ENCODE results near the gene HSD3B7.

The HSD3B7 gene

GRCh38 chr16:30957456-30958174 lies 27.4 kb upstream of the HSD3B7 start, which contains the start of gene SETD1A:
Gene SETD1A, plus strand, starts transcription at chr16:30957754. Its CDS starts 978 bp downstream, at chr16:30958732.
- DNase-seq (ENCODE audit: low spot score), result peak; percentile 96

DNA sequence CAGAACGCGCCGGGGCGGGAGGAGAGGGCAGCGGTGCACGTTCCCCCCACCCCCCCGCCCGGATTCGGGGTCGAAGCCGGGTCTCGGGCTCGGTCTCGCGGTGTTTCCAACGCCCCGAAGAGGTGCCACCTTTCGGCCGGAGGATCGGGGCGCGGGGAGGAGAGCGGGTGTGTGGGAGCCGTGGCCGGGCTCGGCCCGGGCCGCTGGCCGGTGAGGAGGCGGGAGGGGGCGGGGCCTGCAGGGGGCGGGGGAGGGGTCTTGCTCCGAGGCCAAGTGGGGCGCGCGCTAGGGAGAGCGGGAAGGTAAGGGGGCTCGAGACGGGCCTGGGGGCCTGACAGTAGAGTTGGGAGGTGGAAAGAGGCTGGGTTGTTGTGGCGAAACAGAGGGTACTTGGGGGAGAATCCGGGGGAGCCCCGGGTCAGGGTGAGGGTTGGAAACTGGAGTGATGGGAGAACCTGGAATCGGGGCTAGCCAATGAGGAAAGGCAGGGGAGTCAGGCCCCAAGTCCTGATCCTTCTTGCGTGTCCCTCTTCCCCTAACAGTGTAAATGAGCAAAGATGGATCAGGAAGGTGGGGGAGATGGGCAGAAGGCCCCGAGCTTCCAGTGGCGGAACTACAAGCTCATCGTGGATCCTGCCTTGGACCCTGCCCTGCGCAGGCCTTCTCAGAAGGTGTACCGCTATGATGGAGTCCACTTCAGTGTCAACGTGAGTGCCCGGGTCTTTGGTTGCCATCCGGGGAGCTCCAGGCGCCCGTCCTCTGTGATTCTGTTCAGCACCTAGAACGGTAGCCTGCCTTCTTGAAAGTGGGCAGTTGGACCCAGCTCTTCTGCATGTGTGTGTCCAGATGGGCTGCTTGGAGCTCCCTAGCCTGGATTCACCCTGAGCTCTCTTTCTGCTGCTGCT lies 26.6 kb upstream of the HSD3B7 start:
- DNase-seq (ENCODE audit: low spot score), result peak; percentile 57

DNA sequence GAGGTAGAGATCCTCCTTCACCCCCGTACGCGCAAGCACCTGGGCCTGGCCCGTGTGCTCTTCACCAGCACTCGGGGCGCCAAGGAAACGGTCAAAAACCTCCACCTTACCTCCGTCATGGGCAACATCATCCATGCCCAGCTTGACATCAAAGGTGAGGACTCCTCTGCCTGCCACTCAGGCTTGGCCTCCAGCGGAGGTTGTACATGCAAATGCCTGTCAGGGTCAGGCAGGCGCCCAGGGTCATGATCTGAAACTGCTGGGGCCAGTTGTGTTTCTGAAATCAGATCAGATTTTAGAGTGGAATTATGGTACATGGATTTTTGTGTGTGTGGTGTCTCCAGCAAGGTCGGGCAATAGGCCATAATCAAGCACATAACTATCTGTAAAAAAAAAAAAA lies 23.6 kb upstream of the HSD3B7 start:
- no peak for DNase-seq (ENCODE audit: low spot score)

- no peak for DNase-seq (ENCODE audit: low spot score)
These were observed 21.0 kb upstream of the HSD3B7 start for GRCh38 chr16:30963925-30964511.

GRCh38 chr16:30964574-30965226 lies 20.3 kb upstream of the HSD3B7 start:
- no peak for DNase-seq (ENCODE audit: low spot score)

DNA sequence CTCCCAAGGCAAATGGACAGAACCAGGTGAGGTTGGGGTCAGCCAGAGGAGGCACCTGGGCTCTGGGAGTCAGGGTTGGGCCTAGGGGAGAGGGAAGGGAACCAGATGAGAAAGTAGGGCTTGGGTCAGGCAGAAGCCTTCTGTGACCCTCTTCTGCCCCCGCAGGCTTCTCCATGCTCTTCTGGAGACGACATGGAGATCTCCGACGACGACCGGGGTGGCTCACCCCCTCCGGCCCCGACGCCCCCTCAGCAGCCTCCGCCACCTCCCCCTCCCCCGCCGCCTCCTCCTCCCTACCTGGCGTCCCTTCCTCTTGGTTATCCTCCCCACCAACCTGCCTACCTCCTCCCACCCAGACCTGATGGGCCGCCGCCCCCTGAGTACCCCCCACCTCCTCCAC lies 19.6 kb upstream of the HSD3B7 start:
- no peak for DNase-seq (ENCODE audit: low spot score)

GRCh38 chr16:30966033-30966619 lies 18.9 kb upstream of the HSD3B7 start:
- DNase-seq (ENCODE audit: low spot score), result no peak

GRCh38 chr16:30967795-30968194 lies 17.2 kb upstream of the HSD3B7 start:
- DNase-seq (ENCODE audit: low spot score), result no peak

DNA sequence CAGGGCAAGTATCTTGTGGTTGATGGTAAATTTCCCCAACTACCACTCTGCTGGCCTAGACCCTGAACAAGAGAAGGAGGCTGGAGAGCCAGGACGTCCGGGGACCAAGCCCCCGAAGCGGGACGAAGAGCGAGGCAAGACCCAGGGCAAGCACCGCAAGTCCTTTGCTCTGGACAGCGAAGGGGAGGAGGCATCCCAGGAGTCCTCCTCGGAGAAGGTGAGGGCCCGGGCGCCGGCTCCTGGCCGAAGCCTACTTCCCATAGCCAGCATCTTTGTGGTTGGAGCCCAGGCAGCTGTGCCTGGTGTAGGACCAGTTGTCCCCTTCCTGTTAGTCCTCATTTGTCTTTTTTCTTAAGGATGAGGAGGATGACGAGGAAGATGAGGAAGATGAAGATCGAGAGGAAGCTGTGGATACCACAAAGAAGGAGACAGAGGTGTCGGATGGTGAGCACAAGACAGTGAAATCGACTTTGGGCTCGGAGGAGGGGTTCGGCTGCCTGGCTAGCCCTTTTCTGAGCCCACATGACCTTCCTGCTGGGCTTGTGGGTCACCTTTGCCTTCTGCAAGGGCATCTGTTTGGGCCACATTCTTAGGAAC lies 15.7 kb upstream of the HSD3B7 start:
- DNase-seq (ENCODE audit: low spot score), result no peak

GRCh38 chr16:30971298-30971697 lies 13.7 kb upstream of the HSD3B7 start:
- no peak for DNase-seq (ENCODE audit: low spot score)

DNA sequence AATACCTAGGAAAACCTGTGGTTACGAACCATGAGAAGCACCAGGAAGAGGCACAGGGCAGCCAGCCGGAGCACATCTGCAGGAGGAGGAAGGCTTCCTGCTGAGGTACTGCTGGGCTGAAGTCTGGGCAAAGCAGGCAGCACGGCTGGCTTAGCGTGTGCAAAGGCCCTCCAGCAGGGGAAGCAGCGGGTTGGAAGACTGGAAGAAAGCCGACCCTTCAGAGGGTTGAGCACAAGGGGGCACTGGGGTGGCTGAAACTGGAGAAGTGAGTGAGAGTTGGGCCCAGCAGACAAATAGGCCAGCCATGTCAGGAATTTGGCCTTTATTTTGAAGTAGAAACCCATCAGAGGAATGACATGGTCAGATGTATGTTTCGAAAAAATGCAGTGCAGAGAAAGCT lies 12.1 kb upstream of the HSD3B7 start:
- DNase-seq (ENCODE audit: low spot score), result no peak

- DNase-seq (ENCODE audit: low spot score), result no peak
These were observed 10.7 kb upstream of the HSD3B7 start for GRCh38 chr16:30974348-30974747.

DNA sequence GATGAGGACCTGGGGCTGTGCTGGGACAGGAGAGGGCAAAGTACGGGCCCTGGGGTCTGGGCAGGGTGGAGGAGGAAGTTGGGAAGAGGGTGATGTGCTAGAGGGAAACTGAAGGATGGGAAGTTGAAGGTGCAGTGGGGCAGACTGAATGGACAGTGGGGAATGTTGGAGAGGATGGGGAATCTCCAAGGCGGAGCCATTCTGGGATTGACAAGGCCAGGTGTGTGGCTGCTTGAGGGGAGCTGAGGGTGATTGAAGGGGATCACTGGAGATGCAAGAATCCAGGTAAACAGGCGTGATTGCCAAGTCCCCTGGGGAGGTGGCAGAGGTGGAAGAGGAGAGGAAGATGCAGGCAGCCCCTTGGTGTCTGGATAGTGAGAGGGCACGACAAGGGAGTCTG lies 8.5 kb upstream of the HSD3B7 start:
- DNase-seq (ENCODE audit: low spot score), result no peak

GRCh38 chr16:30977502-30977901 lies 7.5 kb upstream of the HSD3B7 start:
- DNase-seq (ENCODE audit: low spot score), result no peak

DNA sequence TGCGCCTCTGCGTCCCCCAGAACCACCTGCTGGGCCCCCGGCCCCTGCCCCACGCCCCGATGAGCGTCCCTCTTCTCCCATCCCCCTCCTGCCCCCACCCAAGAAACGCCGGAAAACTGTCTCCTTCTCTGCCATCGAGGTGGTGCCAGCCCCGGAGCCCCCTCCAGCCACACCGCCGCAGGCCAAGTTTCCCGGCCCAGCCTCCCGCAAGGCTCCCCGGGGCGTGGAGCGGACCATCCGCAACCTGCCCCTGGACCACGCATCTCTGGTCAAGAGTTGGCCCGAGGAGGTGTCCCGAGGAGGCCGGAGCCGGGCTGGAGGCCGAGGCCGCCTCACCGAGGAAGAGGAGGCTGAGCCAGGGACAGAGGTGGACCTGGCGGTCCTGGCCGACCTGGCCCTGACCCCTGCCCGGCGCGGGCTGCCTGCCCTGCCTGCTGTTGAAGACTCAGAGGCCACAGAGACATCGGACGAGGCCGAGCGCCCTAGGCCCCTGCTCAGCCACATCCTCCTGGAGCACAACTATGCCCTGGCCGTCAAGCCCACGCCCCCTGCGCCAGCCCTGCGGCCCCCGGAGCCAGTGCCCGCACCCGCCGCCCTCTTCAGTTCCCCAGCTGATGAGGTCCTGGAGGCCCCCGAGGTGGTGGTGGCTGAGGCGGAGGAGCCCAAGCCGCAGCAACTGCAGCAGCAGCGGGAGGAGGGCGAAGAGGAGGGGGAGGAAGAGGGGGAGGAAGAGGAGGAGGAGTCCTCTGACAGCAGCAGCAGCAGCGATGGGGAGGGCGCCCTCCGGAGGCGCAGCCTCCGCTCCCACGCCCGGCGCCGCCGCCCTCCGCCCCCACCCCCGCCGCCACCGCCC lies 5.6 kb upstream of the HSD3B7 start:
- DNase-seq (ENCODE audit: low spot score), result no peak

DNA sequence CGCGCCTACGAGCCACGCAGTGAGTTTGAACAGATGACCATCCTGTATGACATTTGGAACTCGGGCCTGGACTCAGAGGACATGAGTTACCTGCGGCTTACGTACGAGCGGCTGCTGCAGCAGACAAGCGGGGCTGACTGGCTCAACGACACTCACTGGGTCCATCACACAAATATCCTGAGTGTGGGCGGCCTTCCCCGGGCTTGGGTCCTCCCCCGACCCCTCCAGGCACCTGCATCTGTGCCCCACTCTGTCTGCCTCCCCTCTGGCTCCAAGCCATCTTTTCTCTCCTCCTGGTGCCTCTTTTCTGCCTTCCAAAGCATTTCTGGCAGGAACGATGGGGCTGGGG lies 5.0 kb upstream of the HSD3B7 start:
- DNase-seq (ENCODE audit: low spot score), result no peak

DNA sequence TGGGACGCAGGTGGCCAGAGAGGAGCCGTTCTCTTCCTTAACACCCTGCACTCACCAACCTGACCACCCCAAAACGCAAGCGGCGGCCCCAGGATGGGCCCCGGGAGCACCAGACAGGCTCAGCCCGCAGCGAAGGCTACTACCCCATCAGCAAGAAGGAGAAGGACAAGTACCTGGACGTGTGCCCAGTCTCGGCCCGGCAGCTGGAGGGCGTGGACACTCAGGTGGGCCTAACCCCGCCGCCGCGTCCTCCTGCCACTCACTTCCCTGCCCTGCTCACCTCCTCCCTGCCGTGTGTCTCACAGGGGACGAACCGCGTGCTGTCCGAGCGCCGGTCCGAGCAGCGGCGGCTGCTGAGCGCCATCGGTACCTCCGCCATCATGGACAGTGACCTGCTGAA lies 4.6 kb upstream of the HSD3B7 start:
- DNase-seq (ENCODE audit: low spot score), result no peak

- no peak for DNase-seq (ENCODE audit: low spot score)
These were observed 4.0 kb upstream of the HSD3B7 start for GRCh38 chr16:30980959-30981358.

GRCh38 chr16:30982548-30983288 lies 2.3 kb upstream of the HSD3B7 start:
- no peak for DNase-seq (ENCODE audit: low spot score)

DNA sequence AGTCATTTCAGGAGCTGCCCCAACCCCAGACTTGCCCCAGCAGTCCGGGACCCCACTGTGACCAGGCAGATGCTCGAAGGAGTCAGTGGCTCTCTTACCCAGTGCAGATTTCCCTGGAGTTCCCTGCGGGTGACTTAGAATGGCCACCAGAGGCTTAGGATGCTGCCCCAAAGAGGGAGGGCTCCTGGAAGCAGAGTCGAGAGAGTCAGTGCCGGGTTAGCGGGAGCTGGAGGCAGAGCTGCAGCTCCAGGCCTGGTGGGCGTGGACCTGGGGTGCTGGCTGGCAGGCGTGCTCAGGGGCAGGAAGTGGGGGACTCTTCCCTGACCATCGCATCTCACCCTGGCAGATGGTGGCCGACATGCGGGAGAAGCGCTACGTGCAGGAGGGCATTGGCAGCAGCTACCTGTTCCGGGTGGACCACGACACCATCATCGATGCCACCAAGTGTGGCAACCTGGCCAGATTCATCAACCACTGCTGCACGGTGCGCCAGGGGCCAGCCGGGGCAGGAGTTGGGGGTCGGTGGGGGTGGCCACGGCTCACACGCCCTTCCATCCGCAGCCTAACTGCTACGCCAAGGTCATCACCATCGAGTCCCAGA lies 1.6 kb upstream of the HSD3B7 start:
- DNase-seq (ENCODE audit: low spot score), result no peak
